GM12878 (cell line): ENCODE measurements around the gene PLCB2.

Experiments
- CEBPB ChIP-seq, 2 experiments: fragments of 150-350 bp in 1 of 2; IDR thresholded peaks; 2 replicates each; pipeline ENCODE4 v1.6.1; 2012 to 2014; ENCODE audit warnings: low read depth in 2 of 2, low read length in 2 of 2, borderline replicate concordance in 1 of 2, inconsistent platforms in 1 of 2
- CTCF ChIP-seq, 3 experiments: IDR thresholded peaks in 2 of 3; conservative IDR thresholded peaks in 1 of 3; 2 replicates each; pipeline ENCODE4 v1.5.1; 2011; ENCODE audit warnings: low read depth in 3 of 3, low read length in 3 of 3, mild to moderate bottlenecking in 3 of 3, control low read depth in 2 of 3, moderate library complexity in 2 of 3, inconsistent platforms in 1 of 3, mixed read lengths in 1 of 3; ENCODE audit not compliant: control insufficient read depth in 2 of 3, insufficient read depth in 1 of 3; ENCODE audit errors: extremely low read depth in 1 of 3
- EZH2 ChIP-seq: IDR thresholded peaks from 2 replicates; pipeline ENCODE4 v1.6.1; 2012; ENCODE audit warnings: low read depth, mild to moderate bottlenecking, control low read depth, inconsistent platforms, low read length, borderline replicate concordance; ENCODE audit not compliant: control insufficient read depth
- FOXM1 ChIP-seq: IDR thresholded peaks from 2 replicates; pipeline ENCODE4 v1.6.1; 2012; ENCODE audit warnings: low read depth, mild to moderate bottlenecking, inconsistent platforms, low read length, moderate library complexity
- IRF5 ChIP-seq: fragments of 450-650 bp; IDR thresholded peaks from 2 replicates; pipeline ENCODE4 v1.6.1; 2017; ENCODE audit warnings: borderline replicate concordance
- KDM1A ChIP-seq: fragments of 200-600 bp; sonication (generic); IDR thresholded peaks from 2 replicates; pipeline ENCODE4 v1.6.1; 2016; ENCODE audit warnings: borderline replicate concordance
- MAX ChIP-seq: IDR thresholded peaks from 2 replicates; pipeline ENCODE4 v1.6.1; 2012; ENCODE audit warnings: low read depth, low read length, improper control_type of control experiment
- NRF1 ChIP-seq: conservative IDR thresholded peaks from 2 replicates; pipeline ENCODE4 v1.6.1; 2011; ENCODE audit warnings: mild to moderate bottlenecking, low read depth, low read length, improper control_type of control experiment
- POLR2A ChIP-seq: IDR thresholded peaks from 2 replicates; pipeline ENCODE4 v1.6.1; 2011; ENCODE audit warnings: low read depth, mild to moderate bottlenecking, low read length
- POLR2AphosphoS5 ChIP-seq: IDR thresholded peaks from 2 replicates; pipeline ENCODE4 v1.6.1; 2011; ENCODE audit warnings: mild to moderate bottlenecking, low read length, inconsistent platforms
- REST ChIP-seq: IDR thresholded peaks from 2 replicates; pipeline ENCODE4 v1.6.1; 2012; ENCODE audit warnings: mild to moderate bottlenecking, low read depth, low read length
- SMC3 ChIP-seq: IDR thresholded peaks from 2 replicates; pipeline ENCODE4 v1.6.1; 2011; ENCODE audit warnings: low read length, improper control_type of control experiment, borderline replicate concordance
- SREBF1 ChIP-seq: IDR thresholded peaks from 2 replicates; pipeline ENCODE4 v1.6.1; 2012; ENCODE audit warnings: mild to moderate bottlenecking, low read length
- ZNF274 ChIP-seq: IDR thresholded peaks from one replicate; pipeline ENCODE4 v1.8.0; 2011; ENCODE audit not compliant: insufficient read length, insufficient read depth

GRCh38 chr15:40254452-40254851 lies 53.3 kb downstream of the PLCB2 start:
- TF ChIP-seq POLR2AphosphoS5 = no peak
- no peak for TF ChIP-seq REST
- no peak for TF ChIP-seq ZNF274
- TF ChIP-seq CTCF (IDR thresholded peaks at IDR 0.05 in 2 of 3, conservative IDR thresholded peaks at IDR 0.05 in 1 of 3; ENCODE audit: control insufficient read depth in 2 of 3, extremely low read depth in 1 of 3, insufficient read depth in 1 of 3, low read depth in 3 of 3, low read length in 3 of 3) = no peak
- no peak for TF ChIP-seq POLR2A
- no peak for TF ChIP-seq FOXM1
- no peak for TF ChIP-seq NRF1
- no peak for TF ChIP-seq SREBF1
- no peak for TF ChIP-seq EZH2
- no peak for TF ChIP-seq SMC3
- TF ChIP-seq IRF5 = no peak
- TF ChIP-seq MAX = no peak
- no peak for TF ChIP-seq KDM1A
- TF ChIP-seq CEBPB (IDR thresholded peaks at IDR 0.05; ENCODE audit: borderline replicate concordance in 1 of 2, low read depth in 2 of 2, low read length in 2 of 2) = no peak
